Peyer's patch (tissue), 4 donors: ENCODE data around the gene FN1. TPM values are rescaled to one million over a fixed set of nuclear protein-coding genes. Genes with fewer than 3 reads are reported as not detected.

Experiments
- DNase-seq, 3 donors: peaks; one replicate each; pipeline ENCODE4 v3.0.0-alpha.2; 2017 to 2019
- H3K27ac ChIP-seq, 4 donors: fragments of 200-600 bp; sonication (generic); one replicate each; pipeline ENCODE4 v1.5.1; 2016 to 2019
- H3K27me3 ChIP-seq, 2 donors: fragments of 200-600 bp; sonication (generic); one replicate each; pipeline ENCODE4 v1.5.1; 2019
- H3K36me3 ChIP-seq, 3 donors: fragments of 200-600 bp; sonication (generic); one replicate each; pipeline ENCODE4 v1.5.1; 2016 to 2019
- H3K4me1 ChIP-seq, 4 donors: fragments of 200-600 bp; sonication (generic); one replicate each; pipeline ENCODE4 v1.5.1; 2016 to 2019
- H3K4me3 ChIP-seq, 4 donors: fragments of 200-600 bp; sonication (generic); 1 replicate in 3 of 4; 2 replicates in 1 of 4; pipeline ENCODE4 v1.5.1; 2016 to 2019; ENCODE audit warnings: mild to moderate bottlenecking in 1 of 4
- H3K9me3 ChIP-seq, 4 donors: fragments of 200-600 bp; sonication (generic); one replicate each; pipeline ENCODE4 v1.5.1; 2016 to 2019; ENCODE audit warnings: mild to moderate bottlenecking in 1 of 4
- CTCF ChIP-seq, 6 experiments: fragments of 450-650 bp in 4 of 6; fragments of 200-600 bp in 2 of 6; sonication (generic) in 1 of 6; IDR thresholded peaks; one replicate each; pipeline ENCODE4 v1.5.1; 2017 to 2019; ENCODE audit warnings: antibody characterized with exemption in 6 of 6, mild to moderate bottlenecking in 3 of 6, moderate library complexity in 1 of 6
- POLR2A ChIP-seq, 2 donors: fragments of 450-650 bp; IDR thresholded peaks; one replicate each; pipeline ENCODE4 v1.5.1; 2017; ENCODE audit warnings: antibody characterized with exemption in 2 of 2, mild to moderate bottlenecking in 2 of 2, moderate library complexity in 2 of 2
- total RNA-seq, 4 donors: library from RNA; depleted of rRNA; stranded (reverse); fragments of >200 nt; gene quantifications; one replicate each; pipeline ENCODE4 v1.1.0, GENCODE V29; 2016

Gene FN1
- total RNA-seq, 4 donors from 2014 or later: 28.0 to 152 (median 72.8) TPM

GRCh38 chr2:215479121-215479520, 43.3 kb upstream of the FN1 start:
- TF ChIP-seq CTCF (IDR thresholded peaks at IDR 0.05) (no peak), POLR2A (IDR thresholded peaks at IDR 0.05) (no peak)

GRCh38 chr2:215476424-215476823, 40.6 kb upstream of the FN1 start:
- Histone ChIP-seq H3K27ac (no peak overlapping the region), H3K36me3 (no peaks in the 10 kb centered on the region), H3K4me1 (no peaks in the 10 kb centered on the region), H3K4me3 (no peak overlapping the region), H3K27me3 (no peaks in the 10 kb centered on the region), H3K9me3 (no peaks in the 10 kb centered on the region)
- no peak for TF ChIP-seq POLR2A (IDR thresholded peaks at IDR 0.05)
- no peak for TF ChIP-seq CTCF (IDR thresholded peaks at IDR 0.05)
- no peak for DNase-seq

More at GRCh38 chr2:215479121-215479520, 43.3 kb upstream of the FN1 start:
- H3K27ac ChIP-seq: no peak overlapping the region
- no peak overlapping the region for H3K4me3 ChIP-seq
- H3K27me3 ChIP-seq: no peaks in the 10 kb centered on the region
- H3K9me3 ChIP-seq: no peaks in the 10 kb centered on the region
- DNase-seq: no peak
- no peaks in the 10 kb centered on the region for H3K36me3 ChIP-seq
- H3K4me1 ChIP-seq: no peaks in the 10 kb centered on the region

DNA sequence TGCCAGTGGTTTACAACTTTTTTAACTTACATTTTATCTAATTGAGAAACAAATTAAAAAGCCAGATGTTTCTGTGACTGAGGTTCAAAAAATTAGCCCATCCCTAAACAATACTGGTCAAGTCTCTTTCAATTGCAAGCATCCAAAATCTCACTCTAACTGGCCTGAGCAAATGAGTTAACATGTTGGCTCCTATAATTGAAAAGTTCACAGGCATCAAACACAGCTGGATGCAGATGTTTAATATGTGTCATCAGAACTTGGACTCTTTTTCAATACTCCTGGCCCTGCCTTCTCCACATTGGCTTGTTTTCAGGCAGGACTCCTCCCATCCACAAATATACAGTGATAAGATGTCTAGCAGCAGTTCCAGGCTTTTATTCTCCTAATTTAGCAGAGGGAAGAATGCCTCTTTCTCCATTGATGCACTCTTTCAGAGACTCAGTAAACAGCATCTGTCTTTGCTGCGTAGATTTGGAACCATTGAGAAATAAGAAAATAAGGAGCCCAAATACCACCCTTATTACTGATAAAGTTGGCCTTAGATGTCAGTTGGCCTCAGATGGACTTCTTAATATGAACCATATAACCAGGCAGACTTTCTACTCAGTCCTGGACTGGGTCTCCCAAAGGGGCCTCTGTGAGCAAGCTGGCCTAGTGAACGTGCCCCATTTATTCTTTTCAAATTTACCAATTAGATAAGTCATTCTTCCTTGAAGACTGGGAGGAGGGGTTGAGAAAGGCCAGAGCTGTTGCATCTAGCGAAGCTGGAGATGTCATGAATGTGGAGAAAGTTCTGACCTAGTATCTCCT, 30.4 kb upstream of the FN1 start:
- no peak overlapping the region for H3K27ac ChIP-seq
- no peaks in the 10 kb centered on the region for H3K27me3 ChIP-seq

DNA sequence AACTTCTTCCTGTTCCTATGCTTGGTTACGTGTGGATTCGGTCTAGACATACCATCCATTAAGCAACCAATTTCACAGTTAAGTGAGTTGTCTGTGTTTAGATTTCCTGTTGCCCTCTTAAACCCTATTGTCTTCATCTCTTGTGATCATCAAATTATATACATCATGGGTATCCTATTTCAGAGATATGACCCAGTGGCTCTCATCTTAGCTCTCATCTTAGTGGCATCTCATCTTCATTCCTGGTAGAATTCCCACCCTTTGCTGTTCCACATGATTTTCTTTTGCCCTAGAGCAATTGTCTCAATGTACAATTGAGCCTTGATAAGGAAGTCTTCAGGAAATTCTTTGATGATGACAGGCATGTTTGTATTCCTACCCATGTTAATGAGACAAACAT, 29.4 kb upstream of the FN1 start:
- Histone ChIP-seq H3K27me3 (no peaks in the 10 kb centered on the region), H3K9me3 (no peaks in the 10 kb centered on the region), H3K4me1 (no peaks in the 10 kb centered on the region), H3K27ac (no peak overlapping the region), H3K36me3 (no peaks in the 10 kb centered on the region), H3K4me3 (no peak overlapping the region)
- TF ChIP-seq POLR2A (IDR thresholded peaks at IDR 0.05): no peak
- no peak for TF ChIP-seq CTCF (IDR thresholded peaks at IDR 0.05)
- DNase-seq: no peak

More for the DNA sequence above, 30.4 kb upstream of the FN1 start:
- Histone ChIP-seq H3K9me3 (no peaks in the 10 kb centered on the region), H3K4me3 (no peak overlapping the region), H3K4me1 (no peaks in the 10 kb centered on the region), H3K36me3 (no peaks in the 10 kb centered on the region)
- DNase-seq: no peak
- TF ChIP-seq CTCF (IDR thresholded peaks at IDR 0.05): no peak
- TF ChIP-seq POLR2A (IDR thresholded peaks at IDR 0.05): no peak

DNA sequence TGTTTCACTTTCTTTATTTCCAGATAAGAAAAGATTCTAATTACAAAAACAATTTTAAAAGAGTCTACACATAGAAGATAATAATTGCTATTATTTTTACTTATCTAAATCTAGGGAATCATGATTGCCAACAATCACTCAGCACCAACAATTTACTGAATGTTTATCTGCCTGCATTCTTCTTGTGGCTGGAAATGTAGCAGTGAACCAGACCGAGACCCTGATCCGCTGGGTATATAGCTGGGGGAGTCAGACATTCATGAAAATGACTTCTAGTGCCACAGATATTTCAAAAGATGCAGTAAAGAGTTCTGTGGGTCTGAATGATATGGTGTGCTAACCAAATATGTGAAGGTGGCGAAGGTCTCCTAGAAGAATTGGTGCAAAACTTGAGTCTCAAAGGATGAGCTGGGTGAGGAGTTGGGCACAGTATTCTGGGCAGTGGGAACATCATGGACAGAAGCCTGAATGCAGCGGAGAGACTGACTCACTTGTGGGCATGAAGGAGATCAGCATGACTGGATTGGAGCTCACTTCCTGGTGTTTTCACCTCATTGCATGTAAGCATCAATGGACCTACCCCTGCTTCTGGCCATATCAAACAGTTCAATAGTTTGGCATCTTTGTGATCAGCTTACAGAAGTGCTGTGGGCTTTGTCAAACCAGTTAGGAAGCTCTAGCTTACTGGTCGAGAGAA, 26.1 kb upstream of the FN1 start:
- no peak overlapping the region for H3K27ac ChIP-seq
- no peak for DNase-seq
- H3K36me3 ChIP-seq: no peaks in the 10 kb centered on the region
- H3K9me3 ChIP-seq: no peaks in the 10 kb centered on the region
- no peak overlapping the region for H3K4me3 ChIP-seq
- no peaks in the 10 kb centered on the region for H3K4me1 ChIP-seq
- no peaks in the 10 kb centered on the region for H3K27me3 ChIP-seq
- no peak for TF ChIP-seq POLR2A (IDR thresholded peaks at IDR 0.05)
- TF ChIP-seq CTCF (IDR thresholded peaks at IDR 0.05): no peak
